GM19468 (cell line): Measurements from ENCODE around the gene SDK2.
"Not testable (repeated sequence)": the region's sequence is repeated elsewhere in the genome, so short reads cannot be mapped to it uniquely, and the experiment has no call there.

Experiments
- ATAC-seq: cut with Tn5 transposase; IDR thresholded peaks from one replicate; pipeline ENCODE4 v1.9.1; 2021; ENCODE audit warnings: mild to moderate bottlenecking, moderate library complexity, moderate number of reproducible peaks; ENCODE audit not compliant: unreplicated experiment; ENCODE audit errors: extremely low read depth

The SDK2 gene

GRCh38 chr17:73388578-73388905 is 255.7 kb downstream of the SDK2 start:
- ATAC-seq = no peak

- no peak for ATAC-seq
Measured at GRCh38 chr17:73387746-73388577, 256.3 kb downstream of the SDK2 start.

GRCh38 chr17:73386561-73386960 is 257.7 kb downstream of the SDK2 start:
- ATAC-seq = no peak

- no peak for ATAC-seq
Measured at GRCh38 chr17:73384926-73385325, 259.3 kb downstream of the SDK2 start.

- no peak for ATAC-seq
Measured at GRCh38 chr17:73380439-73381106, 263.7 kb downstream of the SDK2 start.

GRCh38 chr17:73379826-73380225 is 264.4 kb downstream of the SDK2 start:
- ATAC-seq = no peak

GRCh38 chr17:73378974-73379470 is 265.2 kb downstream of the SDK2 start:
- ATAC-seq = no peak

- ATAC-seq = no peak
Measured at GRCh38 chr17:73376636-73377035, 267.6 kb downstream of the SDK2 start.

- ATAC-seq = no peak
Measured at GRCh38 chr17:73376152-73376551, 268.1 kb downstream of the SDK2 start.

GRCh38 chr17:73371836-73372235 is 272.4 kb downstream of the SDK2 start:
- no peak for ATAC-seq

GRCh38 chr17:73371285-73371684 is 273.0 kb downstream of the SDK2 start:
- no peak for ATAC-seq

GRCh38 chr17:73369817-73370490 is 274.3 kb downstream of the SDK2 start:
- ATAC-seq = not testable (repeated sequence)

GRCh38 chr17:73369111-73369521 is 275.1 kb downstream of the SDK2 start:
- ATAC-seq = no peak

- ATAC-seq = no peak
Measured at GRCh38 chr17:73368085-73368631, 276.1 kb downstream of the SDK2 start.

GRCh38 chr17:73365906-73366623 is 278.2 kb downstream of the SDK2 start:
- ATAC-seq = no peak

- no peak for ATAC-seq
Measured at GRCh38 chr17:73365301-73365874, 278.9 kb downstream of the SDK2 start.

- ATAC-seq = no peak
Measured at GRCh38 chr17:73364155-73364522, 280.1 kb downstream of the SDK2 start.

- ATAC-seq = no peak
Measured at GRCh38 chr17:73363442-73364154, 280.6 kb downstream of the SDK2 start.

- no peak for ATAC-seq
Measured at GRCh38 chr17:73362697-73363096, 281.5 kb downstream of the SDK2 start.
